HG02678 (cell line): ENCODE measurements around the gene IGSF8.
A peak's percentile ranks its signal among the peaks of the same experiment; 100 is the strongest.

Experiments used
- ATAC-seq: cut with Tn5 transposase; IDR thresholded peaks from one replicate; pipeline ENCODE4 v1.9.1; 2021; ENCODE audit warnings: mild to moderate bottlenecking, moderate library complexity; ENCODE audit not compliant: unreplicated experiment

IGSF8 gene, protein sequence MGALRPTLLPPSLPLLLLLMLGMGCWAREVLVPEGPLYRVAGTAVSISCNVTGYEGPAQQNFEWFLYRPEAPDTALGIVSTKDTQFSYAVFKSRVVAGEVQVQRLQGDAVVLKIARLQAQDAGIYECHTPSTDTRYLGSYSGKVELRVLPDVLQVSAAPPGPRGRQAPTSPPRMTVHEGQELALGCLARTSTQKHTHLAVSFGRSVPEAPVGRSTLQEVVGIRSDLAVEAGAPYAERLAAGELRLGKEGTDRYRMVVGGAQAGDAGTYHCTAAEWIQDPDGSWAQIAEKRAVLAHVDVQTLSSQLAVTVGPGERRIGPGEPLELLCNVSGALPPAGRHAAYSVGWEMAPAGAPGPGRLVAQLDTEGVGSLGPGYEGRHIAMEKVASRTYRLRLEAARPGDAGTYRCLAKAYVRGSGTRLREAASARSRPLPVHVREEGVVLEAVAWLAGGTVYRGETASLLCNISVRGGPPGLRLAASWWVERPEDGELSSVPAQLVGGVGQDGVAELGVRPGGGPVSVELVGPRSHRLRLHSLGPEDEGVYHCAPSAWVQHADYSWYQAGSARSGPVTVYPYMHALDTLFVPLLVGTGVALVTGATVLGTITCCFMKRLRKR

DNA sequence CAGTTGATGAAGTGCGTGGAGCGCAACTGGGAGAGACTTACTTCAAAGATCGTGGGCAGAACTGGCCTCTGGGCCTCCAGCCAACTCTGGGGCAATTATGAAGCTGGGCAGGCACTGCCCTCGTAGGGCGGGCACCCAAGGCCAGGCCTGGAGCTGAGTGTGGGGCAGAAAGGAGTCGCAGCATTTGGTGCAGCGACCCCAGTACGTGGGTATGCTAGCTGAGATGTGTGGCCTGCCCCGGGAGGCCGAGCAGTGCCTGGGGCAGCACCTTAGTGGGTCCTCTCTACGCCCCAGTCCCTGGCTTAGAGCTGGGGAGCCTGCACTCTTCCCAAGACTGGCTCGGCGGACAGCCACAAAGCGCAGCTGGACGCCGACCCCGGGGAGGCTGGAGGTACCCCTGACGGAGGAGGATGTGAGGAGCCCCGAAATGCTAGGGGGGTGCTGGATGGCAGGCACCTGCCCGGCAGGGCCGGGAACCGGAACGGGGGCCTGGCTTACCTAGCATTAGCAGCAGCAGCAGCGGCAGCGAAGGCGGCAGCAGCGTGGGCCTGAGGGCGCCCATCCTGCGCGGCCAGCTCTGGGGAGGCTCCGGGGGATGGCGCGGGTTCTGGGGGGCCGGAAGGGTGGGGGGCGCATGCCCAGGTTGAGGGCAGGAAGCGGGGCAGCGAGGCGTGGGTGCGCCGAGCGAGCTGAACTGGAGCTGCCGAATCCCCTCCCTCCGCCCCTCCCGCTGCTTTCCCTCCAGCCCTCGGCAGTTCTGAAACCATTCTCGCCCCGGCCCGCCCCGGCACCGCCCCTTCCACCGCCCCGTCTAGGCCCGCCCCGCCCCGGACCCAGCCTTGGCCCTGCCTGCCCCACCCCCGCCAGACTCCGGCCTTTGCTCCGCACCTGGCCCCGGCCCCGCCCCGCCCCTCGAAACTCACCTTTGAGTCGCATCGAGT, at the start of gene IGSF8:
TSS of gene IGSF8 (minus strand) at position 709 of the 941 bp plus-strand sequence. CDS start at position 562, 147 bp downstream.
- ATAC-seq = peak; percentile 54

DNA sequence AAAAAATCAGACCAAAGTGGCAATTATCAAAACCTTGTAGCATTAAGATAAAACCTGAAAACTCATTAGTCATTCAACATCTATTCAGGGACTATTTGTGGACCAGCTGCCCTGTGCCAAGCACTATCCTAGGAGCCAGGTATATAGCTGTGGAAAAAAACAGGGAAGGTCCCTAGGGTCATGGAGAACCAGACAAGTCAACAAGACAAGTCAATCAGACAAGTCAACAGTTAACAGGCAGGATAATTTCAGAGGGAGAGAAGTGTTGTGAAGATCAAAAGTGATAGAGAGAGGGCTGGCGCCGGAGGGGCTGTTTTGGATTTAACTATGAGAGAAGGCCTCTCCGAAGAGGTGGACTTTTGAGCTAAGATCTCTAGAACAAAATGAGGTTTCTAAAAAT, 49.7 kb upstream of the IGSF8 start:
- no peak for ATAC-seq

DNA sequence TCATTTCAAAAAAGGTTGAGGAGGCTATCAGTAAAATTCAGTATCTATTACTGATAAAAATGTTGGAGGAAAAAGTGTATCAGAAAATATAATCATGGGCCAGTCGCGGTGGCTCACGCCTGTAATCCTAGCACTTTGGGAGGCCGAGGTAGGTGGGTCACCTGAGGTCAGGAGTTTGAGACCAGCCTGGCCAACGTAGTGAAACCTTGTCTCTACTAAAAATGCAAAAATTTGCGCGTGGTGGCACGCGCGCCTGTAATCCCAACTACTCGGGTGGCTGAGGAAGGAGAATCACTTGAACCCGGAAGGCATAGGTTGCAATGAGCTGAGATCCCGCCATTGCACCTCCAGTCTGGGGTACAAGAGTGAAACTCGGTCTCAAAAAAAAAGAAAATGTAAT, 47.7 kb upstream of the IGSF8 start:
- ATAC-seq = no peak

DNA sequence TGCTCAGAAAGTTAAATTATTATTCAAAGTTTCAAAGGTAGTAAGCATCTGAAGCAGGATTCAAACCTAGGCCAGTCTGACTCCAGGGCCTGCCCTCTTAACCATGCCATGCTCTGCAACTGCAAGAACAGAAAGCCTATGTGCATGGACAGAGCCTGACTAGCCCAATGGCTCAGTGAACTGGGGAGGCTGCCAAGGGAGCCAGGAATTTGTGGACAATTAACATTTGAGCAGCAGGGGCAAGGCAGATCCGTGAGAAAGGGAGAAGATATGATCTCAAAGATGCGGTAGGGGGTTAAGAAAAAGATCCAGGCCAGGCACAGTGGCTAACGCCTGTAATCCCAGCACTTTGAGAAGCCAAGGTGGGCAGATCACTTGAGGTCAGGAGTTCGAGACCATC, 46.5 kb upstream of the IGSF8 start:
- ATAC-seq = no peak

DNA sequence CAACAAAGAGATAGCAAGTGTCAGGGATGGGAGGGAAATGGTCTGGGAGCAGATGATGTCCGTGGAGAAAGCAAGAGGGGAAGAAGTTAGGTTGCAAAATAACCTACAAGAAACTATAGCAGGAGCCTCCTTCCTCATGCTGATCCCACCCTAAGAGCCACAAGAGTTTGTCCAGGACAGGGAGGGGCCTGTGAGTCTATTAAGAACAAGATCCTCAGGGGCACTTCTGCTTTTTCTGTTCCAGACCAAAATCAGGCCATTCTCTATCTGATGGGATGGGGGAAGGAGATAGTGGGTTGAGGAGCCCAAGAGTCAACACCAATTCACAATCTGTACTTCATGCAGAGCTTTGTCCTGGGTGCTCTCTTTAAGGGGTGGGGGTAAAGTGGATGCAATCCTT, 45.3 kb upstream of the IGSF8 start:
- ATAC-seq = no peak

DNA sequence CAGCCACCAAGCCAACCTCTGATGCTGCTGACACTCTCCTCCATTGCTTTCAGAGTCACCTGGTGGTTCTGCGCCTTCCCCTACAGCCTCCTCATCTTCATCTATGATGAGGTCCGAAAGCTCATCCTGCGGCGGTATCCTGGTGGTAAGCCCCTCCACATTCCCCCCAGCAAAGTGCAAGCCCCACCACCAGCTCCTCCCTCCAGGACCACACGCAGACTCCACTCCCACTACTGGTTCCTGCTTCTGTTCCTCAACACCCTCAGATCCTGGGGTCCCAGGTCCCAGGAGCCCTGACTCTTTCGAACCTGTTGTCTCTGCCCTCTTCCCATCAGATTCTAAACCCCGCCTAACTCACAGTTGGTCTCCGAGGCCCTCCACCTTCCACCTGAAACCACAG, 41.4 kb upstream of the IGSF8 start:
- no peak for ATAC-seq

DNA sequence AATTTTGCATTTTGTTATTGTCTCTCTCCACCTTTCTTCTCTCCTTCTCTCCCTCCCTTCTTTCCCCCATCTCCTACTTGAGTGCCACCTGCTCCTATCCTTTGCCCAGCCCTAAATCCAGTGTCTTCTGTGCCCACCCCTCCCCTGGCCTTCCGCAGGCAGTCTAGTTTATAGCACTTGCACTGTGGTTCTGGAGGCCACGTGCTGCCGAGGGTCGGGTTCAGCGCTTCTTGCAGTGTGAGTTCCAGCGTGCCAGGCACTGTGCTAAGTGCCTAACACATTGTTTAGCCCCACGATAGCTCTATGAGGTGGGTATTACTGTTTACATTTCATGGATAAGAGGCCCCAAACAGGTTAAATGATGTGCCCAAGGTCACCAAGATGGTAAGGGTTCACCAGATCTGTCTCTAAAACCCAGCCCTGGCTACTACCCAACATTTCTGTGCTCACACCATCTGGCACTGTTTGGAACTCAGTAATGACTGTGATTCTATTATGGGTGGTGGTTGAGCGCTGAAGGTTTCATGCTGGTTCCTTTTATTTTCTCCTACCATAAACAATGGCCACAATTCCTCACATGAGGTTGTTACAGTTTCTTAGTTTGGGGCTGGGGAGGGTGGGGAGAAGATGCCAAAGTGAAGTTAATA, 38.9 kb upstream of the IGSF8 start:
- ATAC-seq = no peak

DNA sequence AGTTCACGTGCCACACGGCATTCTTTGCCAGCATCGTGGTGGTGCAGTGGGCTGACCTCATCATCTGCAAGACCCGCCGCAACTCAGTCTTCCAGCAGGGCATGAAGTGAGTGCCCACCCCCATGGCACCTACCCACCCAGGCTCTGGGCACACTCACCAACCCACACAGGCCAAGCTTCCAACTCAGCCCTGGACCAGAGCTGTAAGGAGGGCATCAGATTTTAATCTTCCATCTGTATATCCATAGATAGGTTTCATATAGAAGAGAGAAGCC, 38.4 kb upstream of the IGSF8 start:
- ATAC-seq = no peak

DNA sequence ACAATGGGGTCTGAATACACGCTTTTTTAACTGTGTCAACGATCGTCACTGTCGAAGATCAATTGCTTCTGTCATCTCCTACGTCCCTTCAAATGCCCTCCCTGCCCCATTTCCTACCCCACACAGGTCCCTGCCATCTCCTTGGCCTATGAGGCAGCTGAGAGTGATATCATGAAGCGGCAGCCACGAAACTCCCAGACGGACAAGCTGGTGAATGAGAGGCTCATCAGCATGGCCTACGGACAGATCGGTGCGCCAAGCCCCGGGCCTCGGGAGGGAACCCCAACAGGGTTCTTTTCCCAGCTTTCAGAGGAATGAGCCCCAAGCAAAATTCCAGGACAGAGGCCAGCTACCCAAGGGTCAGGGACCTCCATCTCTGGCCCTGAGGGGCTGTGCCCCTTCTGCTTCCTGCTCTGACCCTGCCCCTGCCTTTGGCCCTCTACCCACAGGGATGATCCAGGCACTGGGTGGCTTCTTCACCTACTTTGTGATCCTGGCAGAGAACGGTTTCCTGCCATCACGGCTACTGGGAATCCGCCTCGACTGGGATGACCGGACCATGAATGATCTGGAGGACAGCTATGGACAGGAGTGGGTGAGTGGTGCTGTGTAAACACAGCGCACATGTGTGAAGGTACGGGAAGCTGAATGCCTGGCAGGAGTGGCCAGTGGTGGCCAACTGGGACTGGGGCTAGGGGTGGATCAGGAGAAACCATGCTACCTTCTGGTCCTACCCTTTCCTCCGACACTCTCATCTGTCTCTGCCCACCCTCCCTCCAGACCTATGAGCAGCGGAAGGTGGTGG, 37.9 kb upstream of the IGSF8 start:
- ATAC-seq = no peak

DNA sequence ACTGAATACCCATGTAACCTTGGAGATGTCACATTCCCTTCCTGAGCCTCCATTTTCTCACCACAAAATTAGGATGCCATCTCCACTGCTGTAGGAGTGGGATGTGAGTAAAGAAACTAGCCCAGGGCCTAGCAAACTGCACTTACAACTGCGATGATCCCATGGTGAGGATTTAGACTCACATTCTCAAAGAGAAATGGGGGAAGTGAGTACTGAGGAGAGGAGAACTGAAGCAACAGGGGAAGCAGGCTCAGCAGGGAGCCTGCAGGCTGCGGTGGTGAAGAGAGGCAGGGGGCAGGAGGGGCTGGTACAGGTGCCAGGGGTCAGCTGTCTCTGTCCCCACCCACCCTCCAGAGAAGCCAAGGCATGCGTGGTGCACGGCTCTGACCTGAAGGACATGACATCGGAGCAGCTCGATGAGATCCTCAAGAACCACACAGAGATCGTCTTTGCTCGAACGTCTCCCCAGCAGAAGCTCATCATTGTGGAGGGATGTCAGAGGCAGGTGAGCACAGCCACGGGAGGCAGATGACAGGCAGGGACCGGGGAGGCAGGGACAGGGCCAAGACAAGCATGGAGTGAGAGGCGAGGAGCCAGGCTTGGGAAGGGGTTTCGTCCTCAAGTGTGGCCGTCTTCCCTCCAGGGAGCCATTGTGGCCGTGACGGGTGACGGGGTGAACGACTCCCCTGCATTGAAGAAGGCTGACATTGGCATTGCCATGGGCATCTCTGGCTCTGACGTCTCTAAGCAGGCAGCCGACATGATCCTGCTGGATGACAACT, 36.6 kb upstream of the IGSF8 start:
- no peak for ATAC-seq

DNA sequence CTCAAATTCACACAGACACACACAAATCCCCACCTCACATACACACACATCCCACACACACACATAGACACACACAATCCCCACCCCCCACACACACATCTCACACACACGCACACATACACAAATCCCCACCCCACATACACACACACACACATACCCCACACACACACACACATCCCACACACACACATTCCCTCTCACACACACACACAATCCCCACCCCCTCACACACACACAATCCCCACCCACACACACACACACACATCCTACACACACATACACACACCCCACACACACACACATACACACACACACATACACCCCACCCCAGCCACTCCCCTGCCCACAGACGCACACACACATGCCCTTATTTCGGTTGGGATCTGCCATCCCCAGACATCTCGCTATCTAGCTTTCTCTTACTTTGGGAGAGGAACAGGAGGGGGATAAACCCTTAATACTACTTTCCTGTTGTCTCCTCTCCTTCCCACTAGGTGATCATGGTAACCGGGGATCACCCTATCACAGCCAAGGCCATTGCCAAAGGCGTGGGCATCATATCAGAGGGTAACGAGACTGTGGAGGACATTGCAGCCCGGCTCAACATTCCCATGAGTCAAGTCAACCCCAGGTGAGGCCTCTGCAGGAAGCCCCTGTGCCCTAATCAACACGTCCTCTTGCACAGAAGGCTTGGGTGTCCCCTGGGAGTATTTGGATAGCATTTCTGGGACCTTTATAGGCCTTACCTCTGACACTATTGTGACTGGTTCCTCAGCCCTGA, 35.8 kb upstream of the IGSF8 start:
- no peak for ATAC-seq

DNA sequence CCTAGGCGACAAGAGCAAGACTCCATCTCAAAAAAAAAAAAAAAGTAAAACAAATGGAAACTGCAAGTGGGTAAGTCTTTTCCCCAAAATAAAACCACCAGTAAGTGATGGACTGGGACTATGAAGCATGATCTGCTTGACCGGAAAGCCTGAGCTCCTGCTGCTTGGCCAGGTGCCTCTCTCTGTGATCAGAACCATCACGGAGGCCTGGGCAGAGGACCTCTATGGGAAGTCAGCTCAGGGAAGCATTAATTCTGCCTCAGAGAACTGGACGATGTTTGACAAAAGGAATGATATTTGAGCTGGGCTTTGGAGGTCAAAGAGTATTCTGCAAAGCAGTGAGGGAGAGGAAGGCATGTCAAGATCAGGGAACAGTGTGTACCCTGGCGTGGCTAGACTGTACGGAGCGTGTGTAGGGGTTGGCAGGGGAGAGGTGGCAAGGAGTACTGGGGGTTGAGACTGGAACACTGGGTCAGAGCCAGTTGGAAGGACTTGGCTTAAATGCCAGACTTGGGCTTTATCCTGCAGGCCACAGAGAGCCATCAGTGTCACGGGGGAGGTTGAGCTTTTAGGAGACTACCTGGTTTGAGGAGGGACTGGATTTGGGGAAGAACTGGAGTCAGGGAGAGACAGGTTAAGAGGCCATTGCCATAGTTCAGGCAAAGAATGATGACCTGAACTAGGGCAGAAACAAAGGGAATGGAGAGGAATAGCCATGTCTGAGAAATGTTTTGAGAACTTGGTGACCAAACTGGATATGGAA, 33.6 kb upstream of the IGSF8 start:
- ATAC-seq = no peak

DNA sequence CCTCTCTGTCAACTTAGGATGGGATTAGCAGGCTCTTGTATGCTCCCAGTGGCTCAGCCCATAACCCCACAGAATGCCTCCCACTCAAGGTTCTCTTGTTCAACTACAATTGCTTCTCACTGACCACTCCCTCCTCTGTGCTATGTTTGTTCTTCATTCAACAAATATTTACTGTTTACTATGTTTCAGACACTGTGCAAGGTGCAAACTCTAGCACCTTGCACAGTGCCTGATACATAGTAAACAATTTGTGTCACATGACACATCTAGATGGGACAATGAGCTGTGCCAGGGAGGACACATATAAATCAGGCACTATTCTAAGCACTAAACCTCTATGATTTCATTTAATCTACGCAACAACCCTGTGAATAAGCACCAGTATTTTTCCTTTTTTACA, 32.5 kb upstream of the IGSF8 start:
- no peak for ATAC-seq

DNA sequence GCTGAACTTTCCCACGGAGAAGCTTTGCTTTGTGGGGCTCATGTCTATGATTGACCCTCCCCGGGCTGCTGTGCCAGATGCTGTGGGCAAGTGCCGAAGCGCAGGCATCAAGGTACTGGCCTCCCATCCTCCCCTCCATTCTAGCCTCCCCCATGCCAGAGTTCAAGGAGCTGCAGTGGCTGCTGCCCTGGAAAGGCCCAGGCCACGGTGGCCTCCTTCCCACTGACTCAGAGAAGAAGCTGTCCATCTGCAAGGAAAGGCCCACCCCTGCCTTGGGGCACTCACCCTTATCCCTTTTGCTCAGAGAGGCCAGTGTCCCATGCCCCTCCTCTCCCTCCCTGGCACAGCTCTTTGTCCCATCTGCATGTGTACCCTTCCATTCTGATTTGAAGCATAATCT, 32.1 kb upstream of the IGSF8 start:
- no peak for ATAC-seq

DNA sequence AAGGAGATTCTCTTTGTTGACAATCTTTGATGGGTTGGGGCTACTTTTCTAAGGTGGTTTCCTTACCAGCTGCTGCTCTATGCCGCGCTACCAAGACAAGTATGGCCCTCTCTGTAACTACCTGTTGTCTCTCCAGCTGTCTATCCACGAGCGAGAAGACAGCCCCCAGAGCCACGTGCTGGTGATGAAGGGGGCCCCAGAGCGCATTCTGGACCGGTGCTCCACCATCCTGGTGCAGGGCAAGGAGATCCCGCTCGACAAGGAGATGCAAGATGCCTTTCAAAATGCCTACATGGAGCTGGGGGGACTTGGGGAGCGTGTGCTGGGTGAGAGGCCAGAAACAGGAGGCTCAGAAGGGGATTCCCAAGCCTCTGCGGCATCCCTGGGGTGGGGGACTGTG, 31.5 kb upstream of the IGSF8 start:
- no peak for ATAC-seq

DNA sequence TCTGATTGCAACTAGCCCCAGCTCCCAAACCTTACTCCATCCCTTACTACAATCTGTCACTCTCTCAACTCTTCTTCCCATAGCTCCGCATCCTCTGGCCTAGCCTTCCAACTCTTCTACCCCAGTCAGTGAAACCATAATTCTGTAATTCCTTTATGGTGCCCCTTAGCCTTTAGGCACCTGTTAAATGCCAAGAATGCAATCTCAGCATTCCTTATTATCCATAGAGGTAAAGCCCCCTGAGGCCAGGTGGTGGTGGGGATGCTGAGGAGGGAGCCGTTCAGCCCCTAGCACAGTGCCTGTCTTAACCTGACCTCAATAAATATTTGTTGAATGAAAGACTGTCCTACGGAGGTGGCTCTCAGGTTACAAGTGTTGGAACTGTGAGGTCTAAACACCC, 31.1 kb upstream of the IGSF8 start:
- ATAC-seq = no peak

DNA sequence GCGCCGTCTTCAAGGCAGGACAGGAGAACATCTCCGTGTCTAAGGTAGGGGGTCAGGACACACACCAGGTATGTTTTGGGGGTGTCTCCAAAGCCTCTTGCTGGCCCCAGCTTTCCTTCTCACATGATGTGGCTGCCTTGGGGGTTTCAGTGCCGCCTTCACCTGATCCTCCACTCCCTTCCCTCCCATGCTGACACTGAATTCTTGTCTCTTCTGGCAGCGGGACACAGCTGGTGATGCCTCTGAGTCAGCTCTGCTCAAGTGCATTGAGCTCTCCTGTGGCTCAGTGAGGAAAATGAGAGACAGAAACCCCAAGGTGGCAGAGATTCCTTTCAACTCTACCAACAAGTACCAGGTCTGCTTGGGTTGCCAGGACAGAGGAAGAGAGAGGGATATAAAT, 30.6 kb upstream of the IGSF8 start:
- no peak for ATAC-seq

DNA sequence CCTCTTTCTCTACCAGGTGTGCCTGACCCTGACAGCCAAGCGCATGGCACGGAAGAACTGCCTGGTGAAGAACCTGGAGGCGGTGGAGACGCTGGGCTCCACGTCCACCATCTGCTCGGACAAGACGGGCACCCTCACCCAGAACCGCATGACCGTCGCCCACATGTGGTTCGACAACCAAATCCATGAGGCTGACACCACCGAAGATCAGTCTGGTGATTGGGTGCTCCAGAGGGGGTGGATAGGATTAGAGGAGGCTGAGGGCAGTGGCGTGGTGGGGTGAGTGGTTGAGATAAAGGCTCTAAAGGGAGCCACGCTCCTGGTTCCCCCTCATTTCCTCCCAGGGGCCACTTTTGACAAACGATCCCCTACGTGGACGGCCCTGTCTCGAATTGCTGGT, 30.2 kb upstream of the IGSF8 start:
- ATAC-seq = no peak
